Limb (tissue), 2 donors: ENCODE measurements around the gene EOMES.

Experiments
- DNase-seq, 2 donors: peaks; one replicate each; pipeline ENCODE4 v3.0.0-alpha.2; 2016; ENCODE audit errors: extremely low spot score in 2 of 2

Gene EOMES

GRCh38 chr3:27720899-27721716 is 1.0 kb downstream of the EOMES start:
- no peak for DNase-seq

- DNase-seq: no peak
Measured at GRCh38 chr3:27719314-27720003, 2.7 kb downstream of the EOMES start.

- DNase-seq: no peak
Measured at GRCh38 chr3:27718459-27718858, 3.7 kb downstream of the EOMES start.

GRCh38 chr3:27717200-27717852 is 4.8 kb downstream of the EOMES start:
- no peak for DNase-seq

- DNase-seq: no peak
Measured at GRCh38 chr3:27716309-27716708, 5.8 kb downstream of the EOMES start.

GRCh38 chr3:27715863-27716262 is 6.3 kb downstream of the EOMES start:
- no peak for DNase-seq

GRCh38 chr3:27715454-27715806 is 6.7 kb downstream of the EOMES start:
- DNase-seq: no peak

- DNase-seq: peak in 1 of 2 donors; percentile 56
Measured at GRCh38 chr3:27714692-27715453, 7.2 kb downstream of the EOMES start.

- DNase-seq: no peak
Measured at GRCh38 chr3:27714146-27714526, 8.0 kb downstream of the EOMES start.

- peak in 1 of 2 donors; percentile 55 for DNase-seq
Measured at GRCh38 chr3:27713435-27714145, 8.5 kb downstream of the EOMES start.

- peak in 1 of 2 donors; percentile 50 for DNase-seq
Measured at GRCh38 chr3:27713078-27713423, 9.1 kb downstream of the EOMES start.

- peak; percentile 71 to 82 for DNase-seq
Measured at GRCh38 chr3:27712136-27713077, 9.7 kb downstream of the EOMES start.

- DNase-seq: no peak
Measured at GRCh38 chr3:27708250-27708649, 13.9 kb downstream of the EOMES start.

- DNase-seq: no peak
Measured at GRCh38 chr3:27699067-27699466, 23.1 kb downstream of the EOMES start.

- DNase-seq: no peak
Measured at GRCh38 chr3:27696906-27697305, 25.2 kb downstream of the EOMES start.

- DNase-seq: no peak
Measured at GRCh38 chr3:27695636-27696035, 26.5 kb downstream of the EOMES start.

GRCh38 chr3:27688053-27688452 is 34.1 kb downstream of the EOMES start:
- no peak for DNase-seq

GRCh38 chr3:27686642-27687041 is 35.5 kb downstream of the EOMES start:
- DNase-seq: no peak

GRCh38 chr3:27685474-27685873 is 36.6 kb downstream of the EOMES start:
- no peak for DNase-seq

GRCh38 chr3:27684302-27684701 is 37.8 kb downstream of the EOMES start:
- DNase-seq: no peak
